Testis (tissue), 2 donors: ENCODE measurements around the gene ADH1C.
"Not testable (repeated sequence)": the region's sequence is repeated elsewhere in the genome, so short reads cannot be mapped to it uniquely, and the experiment has no call there.

Source experiments
- POLR2A ChIP-seq: fragments of 450-650 bp; IDR thresholded peaks from one replicate; pipeline ENCODE4 v1.6.1; 2017; ENCODE audit warnings: antibody characterized with exemption, mild to moderate bottlenecking, moderate library complexity
- TF ChIP-seq, protein P1 (sequence below), 3 experiments: fragments of 450-650 bp in 2 of 3; fragments of 200-600 bp in 1 of 3; sonication (generic) in 1 of 3; IDR thresholded peaks; one replicate each; pipeline ENCODE4 v1.5.1; 2016 to 2019; ENCODE audit warnings: antibody characterized with exemption in 3 of 3, mild to moderate bottlenecking in 2 of 3, moderate library complexity in 1 of 3

DNA sequence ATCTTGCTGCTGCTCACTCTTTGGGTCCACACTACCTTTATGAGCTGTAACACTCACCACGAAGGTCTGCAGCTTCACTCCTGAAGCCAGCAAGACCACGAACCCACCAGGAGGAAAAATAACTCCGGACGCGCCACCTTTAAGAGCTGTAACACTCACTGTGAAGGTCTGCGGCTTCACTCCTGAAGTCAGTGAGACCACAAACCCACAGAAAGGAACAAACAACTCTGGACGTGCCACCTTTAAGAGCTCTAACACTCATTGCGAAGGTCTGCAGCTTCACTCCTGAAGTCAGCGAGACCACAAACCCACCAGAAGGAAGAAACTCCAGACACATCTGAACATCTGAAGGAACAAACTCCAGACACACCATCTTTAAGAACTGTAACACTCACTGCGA, 3.6 kb upstream of the ADH1C start:
- TF ChIP-seq, protein P1, sequence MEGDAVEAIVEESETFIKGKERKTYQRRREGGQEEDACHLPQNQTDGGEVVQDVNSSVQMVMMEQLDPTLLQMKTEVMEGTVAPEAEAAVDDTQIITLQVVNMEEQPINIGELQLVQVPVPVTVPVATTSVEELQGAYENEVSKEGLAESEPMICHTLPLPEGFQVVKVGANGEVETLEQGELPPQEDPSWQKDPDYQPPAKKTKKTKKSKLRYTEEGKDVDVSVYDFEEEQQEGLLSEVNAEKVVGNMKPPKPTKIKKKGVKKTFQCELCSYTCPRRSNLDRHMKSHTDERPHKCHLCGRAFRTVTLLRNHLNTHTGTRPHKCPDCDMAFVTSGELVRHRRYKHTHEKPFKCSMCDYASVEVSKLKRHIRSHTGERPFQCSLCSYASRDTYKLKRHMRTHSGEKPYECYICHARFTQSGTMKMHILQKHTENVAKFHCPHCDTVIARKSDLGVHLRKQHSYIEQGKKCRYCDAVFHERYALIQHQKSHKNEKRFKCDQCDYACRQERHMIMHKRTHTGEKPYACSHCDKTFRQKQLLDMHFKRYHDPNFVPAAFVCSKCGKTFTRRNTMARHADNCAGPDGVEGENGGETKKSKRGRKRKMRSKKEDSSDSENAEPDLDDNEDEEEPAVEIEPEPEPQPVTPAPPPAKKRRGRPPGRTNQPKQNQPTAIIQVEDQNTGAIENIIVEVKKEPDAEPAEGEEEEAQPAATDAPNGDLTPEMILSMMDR (IDR thresholded peaks at IDR 0.05), result not testable (repeated sequence)
- not testable (repeated sequence) for TF ChIP-seq POLR2A
